HG03039 (cell line): ENCODE results near the gene DENND1A.
"Not testable (repeated sequence)": the region's sequence is repeated elsewhere in the genome, so short reads cannot be mapped to it uniquely, and the experiment has no call there.

Experiments
- ATAC-seq: cut with Tn5 transposase; IDR thresholded peaks from one replicate; pipeline ENCODE4 v1.9.1; 2021; ENCODE audit warnings: mild to moderate bottlenecking, moderate library complexity; ENCODE audit not compliant: unreplicated experiment

DENND1A gene

DNA sequence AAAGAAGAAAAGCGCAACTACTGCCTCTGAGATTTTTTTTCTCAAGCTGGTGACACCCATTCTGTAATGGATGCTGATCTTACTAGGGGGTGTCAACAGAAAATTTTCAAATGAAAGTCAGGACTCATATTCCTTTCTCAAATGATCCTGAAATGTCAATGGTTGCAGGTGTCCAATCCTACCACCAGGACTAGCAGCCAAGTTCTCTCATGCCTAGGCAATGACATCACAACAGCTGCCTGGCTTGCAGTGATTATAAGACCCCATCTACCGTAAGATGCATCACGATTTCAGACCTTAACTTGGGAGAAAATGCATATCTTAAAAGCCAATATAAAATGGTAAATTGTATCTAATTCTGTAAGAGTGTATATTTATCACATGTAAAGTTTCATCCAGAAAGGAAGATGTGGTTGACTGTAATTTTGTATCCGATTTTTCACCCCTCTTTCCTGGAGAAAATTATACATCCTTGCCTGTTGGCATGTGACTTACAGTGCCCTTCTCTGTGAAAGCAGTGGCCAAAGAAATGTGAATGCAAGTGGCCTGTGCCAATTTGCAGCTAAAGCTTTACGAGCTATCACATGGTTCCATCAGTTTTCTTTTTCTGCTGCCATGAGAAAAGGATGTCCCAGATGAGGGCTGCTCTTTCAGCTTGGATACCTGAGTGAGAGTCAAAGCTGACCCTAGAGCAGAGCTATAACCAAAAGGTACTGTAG lies 104.4 kb downstream of the DENND1A start:
- ATAC-seq = no peak

DNA sequence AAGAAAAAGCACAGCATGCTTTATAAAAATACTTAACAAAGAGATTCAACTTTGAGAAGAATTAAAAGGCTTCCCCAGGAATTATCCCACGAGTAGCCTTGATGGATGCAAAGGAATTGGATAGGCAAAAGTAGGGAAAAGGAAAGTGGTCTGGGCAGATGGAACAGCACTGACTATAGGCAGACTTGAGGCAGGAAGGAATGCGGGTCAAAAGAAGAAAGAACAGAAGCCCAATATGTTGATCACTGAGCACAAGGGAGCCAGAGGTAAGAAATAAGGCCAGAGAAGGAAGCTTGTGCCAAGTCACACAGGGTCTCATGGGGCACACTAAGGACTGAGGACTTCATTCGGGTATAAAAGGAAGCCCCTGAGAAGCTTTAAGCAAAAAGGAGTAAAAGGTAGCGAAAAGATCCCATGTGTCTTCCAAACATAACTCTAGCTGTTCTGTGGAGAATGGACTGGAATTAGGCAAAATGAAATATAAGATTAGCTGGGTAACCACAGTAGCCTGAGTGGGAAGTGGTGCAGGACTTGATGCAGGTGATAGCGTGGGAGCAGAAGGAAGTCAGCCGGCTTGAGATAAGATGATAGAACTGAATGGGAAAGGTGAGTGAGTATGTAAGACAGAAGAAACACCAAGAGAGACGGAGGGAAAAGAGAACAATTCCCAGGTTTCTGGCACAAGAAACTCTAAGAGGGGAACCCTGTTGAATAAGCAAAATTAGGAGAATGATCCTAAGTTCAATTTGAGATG lies 106.6 kb downstream of the DENND1A start:
- no peak for ATAC-seq

DNA sequence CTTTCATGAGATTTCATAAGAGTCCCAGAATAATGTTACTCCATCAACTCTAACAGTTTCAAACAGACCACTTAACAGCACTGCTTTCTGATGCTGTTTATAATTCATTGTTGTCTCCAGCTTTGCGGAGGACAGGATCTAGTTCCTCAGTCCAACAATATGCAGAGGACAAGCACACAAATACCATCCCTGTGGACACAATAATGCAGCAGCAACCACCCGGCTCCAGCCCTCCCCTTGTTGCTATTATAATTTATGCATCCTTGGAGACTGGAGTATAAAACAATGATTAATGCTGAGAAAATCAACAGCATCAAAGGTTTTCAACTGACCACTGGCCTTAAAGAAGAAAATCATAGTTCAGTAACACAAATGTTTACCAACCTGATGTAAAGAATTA lies 108.3 kb downstream of the DENND1A start:
- no peak for ATAC-seq

DNA sequence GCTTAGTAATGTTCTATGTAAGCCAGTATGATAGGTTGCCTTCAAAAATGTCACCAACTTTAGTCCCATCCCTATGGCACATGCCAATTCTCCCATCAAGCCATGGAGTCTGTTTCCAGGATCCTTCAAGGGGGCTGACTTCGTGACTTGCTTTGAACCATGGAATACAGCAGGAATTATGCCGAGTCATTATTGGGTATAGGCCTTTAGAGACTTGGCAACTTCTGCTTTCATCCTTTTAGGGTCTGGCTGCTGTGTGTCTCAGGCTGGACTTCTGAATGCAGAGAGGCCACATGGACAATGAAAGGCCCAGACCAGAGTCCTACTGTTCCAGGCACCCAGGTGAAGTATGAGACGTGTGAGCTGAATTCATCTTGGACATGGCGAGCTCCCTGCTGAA lies 109.8 kb downstream of the DENND1A start:
- no peak for ATAC-seq

DNA sequence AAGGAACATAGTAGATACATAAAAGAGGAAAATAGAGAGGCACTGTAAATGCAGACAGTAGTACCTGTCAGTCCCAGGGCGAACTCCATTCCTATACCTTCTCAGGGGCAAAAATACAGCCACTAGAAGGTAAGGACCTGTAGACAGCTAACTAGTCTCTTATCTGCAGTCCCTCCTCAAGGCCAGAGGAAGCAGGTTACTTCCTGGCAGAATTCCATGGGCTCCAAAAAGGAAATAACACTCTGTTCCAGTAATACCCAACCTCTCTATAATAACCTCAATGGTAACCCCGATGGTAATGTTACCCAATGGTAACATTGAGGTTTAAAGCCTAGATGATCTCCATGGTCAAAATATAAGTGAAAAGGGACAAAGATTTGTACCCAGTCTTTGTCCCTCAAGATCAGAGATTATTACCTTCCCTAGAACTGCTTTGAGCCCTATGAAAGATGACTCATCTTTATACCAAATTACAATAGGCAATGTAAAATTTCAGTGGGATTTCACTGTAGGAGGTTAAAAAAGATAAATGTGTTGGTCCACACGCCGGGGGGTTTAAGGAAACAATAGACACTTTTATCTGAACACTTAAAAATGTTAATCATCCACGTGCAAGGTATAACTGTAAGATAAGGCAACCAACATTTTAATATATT lies 113.0 kb downstream of the DENND1A start:
- ATAC-seq = no peak

DNA sequence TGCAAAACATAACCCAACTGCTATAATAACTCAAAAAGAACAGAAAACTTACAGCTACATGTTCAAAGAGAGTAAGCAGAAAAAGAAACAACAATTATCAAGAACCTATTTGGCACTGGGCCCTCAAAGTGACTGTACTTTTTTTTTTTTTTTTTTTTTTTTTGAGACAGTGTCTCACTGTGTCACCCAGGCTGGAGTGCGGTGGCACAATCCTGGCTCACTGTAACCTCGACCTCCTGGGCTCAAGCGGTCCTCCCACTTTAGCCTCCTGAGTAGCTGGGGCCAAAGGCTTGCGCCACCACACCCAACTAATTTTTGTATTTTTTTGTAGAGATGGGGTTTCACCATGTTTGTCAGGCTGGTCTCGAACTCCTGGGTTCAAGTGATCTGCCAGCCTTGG lies 114.1 kb downstream of the DENND1A start:
- ATAC-seq = not testable (repeated sequence)

DNA sequence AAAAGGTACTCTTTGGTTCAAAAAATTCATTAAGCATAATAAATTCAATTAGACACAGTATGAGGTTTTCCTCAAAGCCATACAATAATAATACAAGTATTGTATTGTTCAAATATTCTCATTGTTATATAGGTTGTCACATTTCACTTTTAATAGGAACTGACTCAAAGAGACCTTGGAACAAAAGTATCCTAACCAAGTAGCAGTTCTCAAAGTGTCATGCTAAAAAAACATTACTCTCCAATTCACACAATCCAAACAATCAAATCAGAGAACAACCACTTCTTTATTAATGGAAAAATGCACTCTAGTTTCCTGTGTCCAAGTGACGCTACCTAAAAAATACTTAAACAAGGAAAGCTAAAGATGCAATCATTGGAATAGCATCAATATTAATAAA lies 115.4 kb downstream of the DENND1A start:
- ATAC-seq = no peak

DNA sequence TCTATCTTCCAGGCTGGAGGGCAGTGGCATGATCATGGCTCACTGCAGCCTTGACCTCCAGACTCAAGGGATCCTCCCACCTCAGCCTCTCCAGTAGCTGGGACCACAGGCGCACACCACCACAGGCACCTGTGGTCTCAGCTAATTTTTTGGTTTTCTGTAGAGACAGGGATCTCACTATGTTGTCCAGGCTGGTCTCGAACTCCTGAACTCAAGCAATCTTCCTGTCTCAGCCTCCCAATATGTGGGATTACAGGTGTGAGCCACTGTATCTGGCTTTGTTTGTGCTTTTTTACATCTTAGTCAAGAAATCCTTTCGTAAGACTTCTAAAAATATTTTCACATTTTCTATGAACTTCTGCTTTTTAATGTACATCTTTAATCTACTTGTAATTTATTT lies 116.9 kb downstream of the DENND1A start:
- no peak for ATAC-seq

DNA sequence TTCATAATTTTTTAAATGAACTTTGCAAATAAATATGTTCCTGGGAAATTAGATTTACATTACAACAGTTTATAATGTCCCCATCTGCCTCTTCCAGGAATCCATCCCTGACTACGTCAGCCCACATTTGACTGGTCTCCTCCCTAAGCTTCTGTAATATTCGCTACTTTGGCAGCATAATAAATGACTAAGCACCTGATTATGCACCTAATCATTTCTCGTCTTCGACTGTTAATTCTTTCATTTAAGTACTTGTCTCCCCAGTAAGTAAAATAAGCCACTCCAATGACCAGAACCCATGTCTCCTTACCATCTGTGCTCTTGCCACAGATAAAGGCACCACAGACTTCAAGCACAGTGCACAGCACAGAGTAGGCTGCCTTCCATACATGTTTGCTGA lies 122.7 kb downstream of the DENND1A start:
- no peak for ATAC-seq

DNA sequence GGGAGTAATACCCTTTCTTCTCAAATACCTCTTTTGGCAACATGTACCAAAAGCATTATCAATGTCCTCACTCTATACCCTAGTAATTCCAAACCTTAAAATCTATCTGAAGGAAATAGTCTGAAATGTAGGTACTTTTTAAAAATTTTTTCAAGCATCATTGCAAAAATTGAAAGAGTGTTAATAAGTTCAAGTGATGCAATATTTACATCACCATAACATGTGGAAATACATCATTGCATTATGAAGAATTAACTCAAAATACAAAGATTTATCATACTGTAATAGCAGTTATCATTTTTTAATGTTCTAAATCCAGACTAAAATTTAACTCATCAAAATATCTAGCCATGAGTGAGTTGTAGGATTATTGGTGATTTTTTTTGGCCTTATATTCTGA lies 123.1 kb downstream of the DENND1A start:
- ATAC-seq = no peak

DNA sequence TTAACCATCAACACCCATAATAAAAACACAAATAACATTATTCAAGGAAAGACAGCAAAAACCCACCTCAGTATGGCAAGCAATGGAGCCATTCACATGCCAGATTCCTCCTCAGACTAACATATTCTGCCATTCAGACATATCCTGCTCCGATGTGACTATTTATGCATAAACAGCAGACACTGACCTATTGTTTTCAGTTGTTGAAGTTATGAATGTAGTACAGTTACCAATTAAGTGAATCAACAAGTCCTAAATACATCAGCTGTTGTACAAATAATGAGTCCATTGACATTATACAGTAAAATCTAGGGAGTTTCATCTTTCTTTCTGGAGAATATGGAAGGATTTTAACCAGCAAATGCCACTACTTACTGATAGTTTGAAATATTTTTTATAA lies 131.7 kb downstream of the DENND1A start:
- ATAC-seq = no peak

DNA sequence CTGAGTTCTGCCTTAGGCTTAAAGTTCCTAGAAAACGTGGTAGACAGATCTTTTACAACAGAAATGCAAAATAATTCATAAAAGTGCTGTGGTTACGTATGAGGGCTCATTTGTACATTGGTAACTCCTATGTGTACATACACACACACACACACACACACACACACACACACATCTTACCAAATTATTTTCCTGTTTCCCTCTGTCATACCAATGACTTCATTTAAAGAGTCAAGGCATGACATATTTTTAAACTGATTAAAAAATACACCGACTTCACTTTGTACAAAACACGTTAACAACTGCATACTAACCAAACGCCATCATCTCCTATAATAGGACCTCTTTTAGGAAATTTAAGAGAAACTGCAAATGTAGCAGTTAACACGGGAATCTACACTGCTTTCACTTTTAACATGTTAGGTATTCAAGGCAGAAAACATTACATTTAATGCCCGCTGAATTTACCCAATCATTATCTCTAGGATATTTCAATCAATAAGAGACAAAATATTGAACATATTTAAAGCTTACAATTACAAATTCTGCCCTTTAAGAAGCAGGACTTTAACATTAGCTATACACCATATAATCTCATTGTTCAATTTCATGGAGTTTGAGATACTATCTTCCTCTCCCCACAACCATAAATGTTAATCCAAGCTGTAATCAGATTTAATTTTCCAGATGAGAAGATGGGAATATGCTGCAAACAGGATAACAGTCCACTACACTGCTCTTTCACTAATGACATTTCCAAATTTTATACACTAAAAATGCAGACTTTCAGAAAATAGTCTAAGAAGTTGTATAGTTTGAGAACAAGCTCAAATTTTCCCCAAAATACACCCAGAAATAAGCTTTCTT lies 133.1 kb downstream of the DENND1A start:
- no peak for ATAC-seq

DNA sequence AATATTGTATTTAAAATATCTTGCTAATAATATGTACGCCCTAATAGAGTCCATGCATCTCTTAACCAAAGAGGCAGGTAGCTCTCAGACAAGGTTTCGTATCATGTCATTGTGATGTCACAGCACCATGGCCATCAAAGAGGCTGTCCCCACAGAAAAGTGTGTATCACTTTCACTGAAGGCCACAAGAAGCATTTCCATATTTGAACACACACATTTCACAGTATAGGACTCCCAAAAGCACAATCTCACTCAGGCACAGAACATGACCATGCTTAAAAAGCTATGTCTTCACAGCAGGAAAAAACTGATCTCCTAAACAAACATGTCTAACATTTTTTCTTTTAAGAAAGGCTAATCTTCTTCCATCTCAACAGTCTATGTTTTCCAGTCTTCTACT lies 133.8 kb downstream of the DENND1A start:
- no peak for ATAC-seq

DNA sequence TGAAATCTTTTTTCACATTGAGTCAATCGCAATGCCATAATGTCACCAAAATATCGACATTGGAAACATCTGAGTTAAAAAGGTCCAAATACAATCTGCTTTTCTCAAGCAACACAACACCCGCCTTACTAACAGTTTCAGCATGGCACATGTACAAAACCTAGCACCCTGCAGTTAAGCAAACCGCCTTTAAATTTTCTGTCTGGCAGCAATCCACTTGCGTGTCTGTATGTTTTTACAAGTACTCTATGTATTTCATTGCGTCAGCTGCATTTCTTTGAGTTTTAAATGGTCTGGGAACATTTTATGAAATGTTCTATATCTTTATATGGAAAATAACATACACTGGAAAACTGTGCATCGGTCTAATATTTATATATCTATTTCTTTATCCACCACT lies 134.6 kb downstream of the DENND1A start:
- no peak for ATAC-seq

DNA sequence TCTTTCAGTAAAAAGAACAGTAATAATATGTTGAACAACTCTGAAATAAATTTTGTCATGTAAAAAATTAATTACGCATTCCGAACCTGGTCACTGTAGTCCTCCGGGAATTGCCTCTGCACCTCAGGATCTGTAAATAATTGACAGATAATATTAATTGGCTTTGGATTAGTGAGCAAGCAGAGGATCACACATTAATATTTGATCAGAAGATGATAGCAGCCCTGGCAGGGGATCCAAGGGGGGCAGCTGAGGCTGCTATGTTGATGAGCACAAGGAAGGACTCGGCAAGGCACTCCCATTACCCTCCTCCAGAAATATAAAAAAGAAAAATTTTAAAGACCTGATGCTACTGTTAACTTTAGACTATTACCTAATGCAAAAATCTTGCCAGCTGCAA lies 137.4 kb downstream of the DENND1A start:
- ATAC-seq = no peak

DNA sequence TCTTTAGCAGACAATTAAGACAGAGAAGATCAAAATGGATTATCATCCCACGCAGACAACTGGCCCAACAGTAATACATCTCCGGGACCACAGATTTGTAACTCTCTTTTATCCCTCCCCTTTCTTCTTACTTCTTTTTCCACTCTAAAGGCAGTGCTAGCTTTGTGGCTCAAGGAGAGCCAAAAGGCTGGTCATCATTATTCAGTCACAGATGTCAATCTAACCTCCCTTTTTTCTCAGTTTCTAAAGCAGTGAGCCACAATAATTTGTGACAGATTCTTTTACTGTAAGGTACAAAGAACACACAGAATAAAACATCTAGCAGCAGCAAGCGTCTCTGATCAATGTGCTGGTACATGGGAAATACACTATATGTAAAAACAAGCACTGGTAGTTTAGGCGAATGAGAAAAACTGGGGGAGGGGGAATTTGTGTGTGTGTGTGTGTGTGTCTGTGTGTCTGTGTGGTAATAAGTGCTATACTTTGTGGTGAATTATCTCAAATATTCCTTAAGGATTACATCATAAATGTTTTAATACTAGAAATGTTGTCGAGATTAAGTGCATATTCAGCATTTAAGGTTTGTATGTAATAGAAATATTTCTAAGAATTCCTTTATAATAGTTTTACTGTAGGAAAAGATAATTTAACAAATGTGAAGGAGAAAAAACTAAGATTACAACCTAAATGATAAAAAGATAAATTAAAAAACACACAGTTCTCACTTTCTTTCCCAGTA lies 140.2 kb downstream of the DENND1A start:
- no peak for ATAC-seq

DNA sequence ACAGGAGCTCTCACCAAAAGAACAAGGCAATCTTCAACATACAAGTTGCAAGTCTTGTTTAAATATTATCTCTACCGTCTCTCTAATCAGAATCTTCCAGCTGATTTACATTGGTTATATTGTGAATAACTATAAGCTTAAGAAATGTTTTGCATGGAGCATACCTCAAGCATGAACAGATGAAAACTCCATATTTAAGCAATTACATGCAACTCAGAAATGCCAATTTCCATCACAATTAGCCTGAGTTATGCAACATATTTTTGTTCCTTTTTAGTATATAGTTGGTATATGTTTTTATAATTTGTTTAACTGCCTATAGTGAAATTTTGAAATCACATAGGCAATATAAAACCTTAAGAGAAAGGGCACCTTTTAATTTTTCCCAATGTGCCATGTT lies 142.5 kb downstream of the DENND1A start:
- ATAC-seq = no peak

DNA sequence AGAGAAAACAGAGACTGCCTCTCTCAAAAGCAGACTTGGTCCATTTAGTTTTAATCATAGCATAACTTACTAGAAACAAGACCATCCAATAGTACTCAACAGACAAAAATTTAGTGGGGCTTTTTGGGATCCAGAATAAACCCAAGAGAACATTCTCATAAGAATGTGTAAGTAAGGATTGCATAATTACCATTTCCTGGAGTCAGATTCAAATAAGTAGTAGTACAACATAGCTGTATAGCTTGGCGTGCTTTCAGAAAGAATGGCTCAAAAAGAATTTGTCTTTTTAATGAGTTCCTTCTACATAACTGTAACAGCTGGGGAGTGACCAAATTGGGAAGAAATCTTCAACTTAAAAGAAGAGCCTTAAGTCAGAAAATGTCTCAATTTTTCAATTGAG lies 145.4 kb downstream of the DENND1A start:
- ATAC-seq = no peak

DNA sequence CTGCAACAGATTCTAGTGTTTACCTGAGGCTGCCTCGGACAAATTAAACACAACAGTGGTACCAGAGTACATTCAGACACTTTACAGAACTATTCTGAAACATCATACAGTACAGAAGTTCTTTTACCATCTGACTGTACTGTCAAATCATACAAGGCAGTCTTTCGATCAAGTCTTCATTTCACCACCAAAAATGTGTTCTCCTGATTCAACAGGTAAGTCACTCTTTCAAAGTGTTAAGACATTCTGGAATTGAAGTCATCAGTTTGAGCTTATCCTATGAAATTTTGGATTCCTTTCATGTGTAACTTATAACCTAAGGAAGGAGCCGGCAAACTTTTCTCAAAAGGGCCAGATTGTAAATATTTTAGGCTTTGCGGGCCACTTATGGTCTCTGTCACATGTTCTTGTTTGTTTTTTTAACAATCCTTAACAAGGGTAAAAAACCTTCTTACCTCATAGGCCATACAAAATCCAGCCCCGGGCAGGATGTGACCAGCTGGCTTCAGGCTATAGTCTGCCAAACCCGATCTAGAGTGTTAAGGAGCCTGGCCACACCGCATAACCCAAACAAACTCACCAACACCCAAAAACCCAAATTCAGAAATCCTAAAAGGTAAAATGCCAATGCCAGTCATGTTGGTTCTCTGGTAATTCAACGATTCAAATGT lies 151.6 kb downstream of the DENND1A start:
- ATAC-seq = no peak
